GM23338 (cell line): ENCODE results near the gene SLFN12L. TPM values are rescaled to one million over a fixed set of nuclear protein-coding genes. Genes with fewer than 3 reads are reported as not detected.

Experiments used
- ATAC-seq: fragments of 200-7000 bp; cut with Tn5 transposase; 3 replicates; pipeline ENCODE4 v1.9.1; 2020
- DNase-seq: peaks from one replicate; pipeline ENCODE4 v3.0.0-alpha.2; 2015; ENCODE audit warnings: low spot score
- H2AFZ ChIP-seq: fragments of 200-600 bp; sonication (generic); 2 replicates; pipeline ENCODE4 v1.8.0; 2016; ENCODE audit warnings: antibody characterized with exemption, mild to moderate bottlenecking, moderate library complexity
- H3F3A ChIP-seq: fragments of 200-600 bp; sonication (generic); replicated peaks from 2 replicates; pipeline ENCODE4 v1.8.0; 2017; ENCODE audit warnings: antibody characterized with exemption, mixed run types, low read depth
- H3K27ac ChIP-seq: fragments of 200-600 bp; sonication (generic); 2 replicates; pipeline ENCODE4 v1.6.1; 2016; ENCODE audit warnings: low read depth
- H3K27me3 ChIP-seq: fragments of 200-600 bp; sonication (generic); 2 replicates; pipeline ENCODE4 v1.8.0; 2016; ENCODE audit warnings: mild to moderate bottlenecking, mixed run types, moderate library complexity; ENCODE audit not compliant: insufficient read depth
- H3K36me3 ChIP-seq: fragments of 200-600 bp; sonication (generic); 2 replicates; pipeline ENCODE4 v1.8.0; 2016; ENCODE audit warnings: mild to moderate bottlenecking; ENCODE audit not compliant: insufficient read depth
- H3K4me1 ChIP-seq: fragments of 200-600 bp; sonication (generic); 2 replicates; pipeline ENCODE4 v1.8.0; 2016; ENCODE audit warnings: mild to moderate bottlenecking, moderate library complexity; ENCODE audit not compliant: insufficient read depth
- H3K4me2 ChIP-seq: fragments of 200-600 bp; sonication (generic); 2 replicates; pipeline ENCODE4 v1.7.1; 2017; ENCODE audit warnings: mixed run types
- H3K4me3 ChIP-seq: fragments of 200-600 bp; sonication (generic); 2 replicates; pipeline ENCODE4 v1.6.1; 2016; ENCODE audit warnings: mixed run types
- H3K79me2 ChIP-seq: fragments of 200-600 bp; sonication (generic); replicated peaks from 2 replicates; pipeline ENCODE4 v1.8.0; 2017; ENCODE audit warnings: mild to moderate bottlenecking; ENCODE audit not compliant: insufficient read depth
- H3K9me2 ChIP-seq: fragments of 200-600 bp; sonication (generic); 2 replicates; pipeline ENCODE4 v1.8.0; 2017; ENCODE audit not compliant: insufficient read depth
- H4K20me1 ChIP-seq: fragments of 200-600 bp; sonication (generic); replicated peaks from 2 replicates; pipeline ENCODE4 v1.8.0; 2017; ENCODE audit warnings: mild to moderate bottlenecking; ENCODE audit not compliant: insufficient read depth
- H3K27ac Mint-ChIP-seq: 2 replicates; pipeline ENCODE4 v1.8.0; 2020; ENCODE audit warnings: inconsistent platforms, mild to moderate bottlenecking, moderate library complexity, mixed read lengths
- H3K27me3 Mint-ChIP-seq: 3 replicates; pipeline ENCODE4 v1.8.0; 2022; ENCODE audit warnings: low read depth, mild to moderate bottlenecking, moderate library complexity, mixed read lengths, inconsistent platforms; ENCODE audit not compliant: insufficient read depth, poor library complexity
- H3K36me3 Mint-ChIP-seq: 3 replicates; pipeline ENCODE4 v1.8.0; 2021; ENCODE audit warnings: low read depth, mild to moderate bottlenecking, inconsistent platforms, moderate library complexity, mixed read lengths
- H3K4me1 Mint-ChIP-seq: 3 replicates; pipeline ENCODE4 v1.8.0; 2020; ENCODE audit warnings: mild to moderate bottlenecking, inconsistent platforms, mixed read lengths
- H3K4me3 Mint-ChIP-seq: 3 replicates; pipeline ENCODE4 v1.8.0; 2021; ENCODE audit warnings: moderate library complexity, mild to moderate bottlenecking, inconsistent platforms, mixed read lengths
- H3K9me3 Mint-ChIP-seq: 3 replicates; pipeline ENCODE4 v1.8.0; 2020; ENCODE audit warnings: moderate library complexity, mild to moderate bottlenecking, inconsistent platforms, mixed read lengths
- CREB1 ChIP-seq: fragments of 250-450 bp; sonication (Bioruptor Pico); IDR thresholded peaks from 2 replicates; pipeline ENCODE4 v1.5.0; 2020; ENCODE audit warnings: low read depth, mild to moderate bottlenecking, moderate library complexity
- EZH2 ChIP-seq: fragments of 200-600 bp; sonication (generic); IDR thresholded peaks from one replicate; pipeline ENCODE4 v1.8.0; 2017; ENCODE audit warnings: antibody characterized with exemption, mild to moderate bottlenecking, low read depth; ENCODE audit not compliant: unreplicated experiment
- EZH2phosphoT487 ChIP-seq: fragments of 200-600 bp; sonication (generic); IDR thresholded peaks from one replicate; pipeline ENCODE4 v1.8.1; 2018; ENCODE audit warnings: antibody characterized with exemption; ENCODE audit not compliant: unreplicated experiment
- JUNB ChIP-seq: IDR thresholded peaks from one replicate; pipeline ENCODE4 v1.6.1; 2016; ENCODE audit warnings: antibody characterized with exemption; ENCODE audit not compliant: unreplicated experiment
- NANOG ChIP-seq: IDR thresholded peaks from 2 replicates; pipeline ENCODE4 v1.6.1; 2016; ENCODE audit warnings: antibody characterized with exemption, borderline replicate concordance
- POLR2AphosphoS5 ChIP-seq: IDR thresholded peaks from 2 replicates; pipeline ENCODE4 v1.6.1; 2016; ENCODE audit warnings: antibody characterized with exemption, low read depth
- STAT1 ChIP-seq: IDR thresholded peaks from one replicate; pipeline ENCODE4 v1.6.1; 2016; ENCODE audit warnings: antibody characterized with exemption; ENCODE audit not compliant: unreplicated experiment
- ZNF114 ChIP-seq: fragments of 250-450 bp; sonication (Bioruptor Pico); IDR thresholded peaks from 2 replicates; pipeline ENCODE4 v1.5.0; 2020; ENCODE audit warnings: mild to moderate bottlenecking, moderate library complexity
- ZNF331 ChIP-seq: fragments of 250-450 bp; sonication (Bioruptor Pico); IDR thresholded peaks from 2 replicates; pipeline ENCODE4 v1.5.0; 2020; ENCODE audit warnings: low read depth, mild to moderate bottlenecking, moderate library complexity
- polyA plus RNA-seq: library from polyadenylated mRNA; unstranded; fragments of >200 nt; fragmentation: Nextera tagmentation; extraction: Ambion mirVana; gene quantifications from 2 replicates; pipeline ENCODE4 v1.2.1, GENCODE V29; 2016
- total RNA-seq: library from RNA; depleted of rRNA; stranded (reverse); fragments of >200 nt; shearing (Covaris generic); gene quantifications from 2 replicates; pipeline ENCODE4 v1.2.3, GENCODE V29; 2014
- TF ChIP-seq, protein P1 (sequence below), 2 experiments: fragments of 200-600 bp in 1 of 2; sonication (generic) in 1 of 2; conservative IDR thresholded peaks; 2 replicates each; pipeline versions ENCODE4 v1.5.1 to v1.6.1; 2016 to 2017; ENCODE audit warnings: antibody characterized with exemption in 2 of 2, low read depth in 2 of 2, mild to moderate bottlenecking in 2 of 2, moderate library complexity in 1 of 2
- TF ChIP-seq, protein P2 (sequence below): fragments of 250-450 bp; sonication (Bioruptor Pico); IDR thresholded peaks from 2 replicates; pipeline ENCODE4 v1.5.0; 2020; ENCODE audit warnings: mild to moderate bottlenecking, moderate library complexity

Gene SLFN12L
- total and polyA plus RNA-seq, 2 experiments from 2014 or later, result not detected

DNA sequence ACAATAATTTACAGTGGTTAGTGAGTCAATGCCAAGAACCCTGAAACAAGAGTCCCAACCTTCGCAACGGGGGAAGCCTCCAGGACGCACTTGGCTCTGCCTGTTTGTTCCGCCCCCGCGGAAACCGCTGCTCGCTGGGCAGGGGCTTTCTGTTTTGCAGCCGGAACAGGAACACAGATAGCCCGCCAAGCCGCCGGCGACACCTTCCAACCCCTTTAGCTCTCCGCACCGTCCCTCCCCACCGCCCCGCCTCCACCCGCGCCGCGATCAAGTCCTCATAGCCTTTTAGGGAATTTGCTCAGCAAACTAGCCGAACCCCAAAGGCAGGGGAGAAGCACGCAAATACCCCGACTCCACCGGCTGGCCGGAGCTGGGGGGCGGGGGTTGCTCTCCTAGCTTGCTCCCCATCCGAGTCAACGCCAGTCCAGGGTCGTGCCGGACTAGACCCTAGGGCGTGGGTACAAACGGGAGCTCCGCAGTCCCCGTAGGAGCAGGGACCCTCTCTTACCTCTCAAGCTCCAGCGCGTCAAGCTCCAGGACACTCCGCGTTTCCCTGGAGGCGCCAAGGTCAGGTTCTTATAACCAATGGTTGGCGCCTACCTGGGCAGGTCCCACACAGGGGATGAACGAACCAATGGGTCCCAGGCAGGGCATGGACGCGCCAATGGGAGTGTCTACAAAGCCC is 89.1 kb downstream of the SLFN12L start, which contains the start of gene SLFN13:
TSS of gene SLFN13 (minus strand) at position 553 of the 685 bp plus-strand sequence. CDS start 3,086 bp downstream, outside the sequence.
- Histone ChIP-seq H3K4me1 (peaks cover 38% of the 10 kb centered on the region), H3K27me3 (peaks cover 100% of the 10 kb centered on the region), H3K4me2 (peak within 1 kb of the TSS; percentile 82), H3K79me2 (no peaks in the 10 kb centered on the region), H4K20me1 (peaks cover 17% of the 10 kb centered on the region; the same call in 1 of the 2 replicates), H3K9me2 (no peaks in the 10 kb centered on the region), H3F3A (peaks cover 6% of the 10 kb centered on the region; the same call in 1 of the 2 replicates), H3K27ac (no peak within 1 kb of the TSS; the same call in 1 of the 2 replicates), H3K36me3 (no peaks in the 10 kb centered on the region), H3K4me3 (peak within 1 kb of the TSS; percentile 55), H2AFZ (peak within 1 kb of the TSS; percentile 92)
- peak; percentile 92 for ATAC-seq
- Mint-ChIP-seq H3K4me3 (peak within 1 kb of the TSS; percentile 76), H3K27me3 (peaks cover 67% of the 10 kb centered on the region), H3K9me3 (no peaks in the 10 kb centered on the region), H3K4me1 (peaks cover 32% of the 10 kb centered on the region), H3K36me3 (no peaks in the 10 kb centered on the region; the same call in 2 of the 3 replicates), H3K27ac (peak within 1 kb of the TSS; percentile 45; the same call in 1 of the 2 replicates)
- TF ChIP-seq CREB1 (CRISPR knock-in tag), result 0 out of 2 replicates have a peak, but pooled peaks have one; percentile 19
- no peak for TF ChIP-seq POLR2AphosphoS5
- peak; percentile 97 for DNase-seq

DNA sequence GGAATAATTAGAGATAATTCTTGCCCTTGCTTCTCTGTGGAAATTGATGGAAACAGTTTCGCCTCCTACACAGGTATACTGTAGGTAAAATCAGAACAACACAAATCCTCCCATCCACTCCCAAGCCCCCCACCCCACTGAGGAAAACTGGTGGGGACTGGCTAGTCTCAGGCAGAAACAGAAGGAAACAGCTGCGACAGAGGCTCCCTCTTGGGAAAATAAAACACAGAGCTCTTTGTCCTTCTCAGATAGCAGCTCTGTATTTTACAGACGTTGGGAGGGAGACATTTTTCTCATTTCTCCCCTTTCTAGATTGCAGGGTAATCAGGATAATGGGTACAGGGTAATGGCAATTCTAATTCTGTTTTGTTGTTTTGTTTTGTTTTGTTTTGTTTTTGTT is 90.0 kb downstream of the SLFN12L start:
- H3K36me3 ChIP-seq, result no peaks in the 10 kb centered on the region
- H3K27me3 Mint-ChIP-seq, result peaks cover 59% of the 10 kb centered on the region
- H3K4me3 Mint-ChIP-seq, result peak overlapping the region; percentile 76
- peaks cover 38% of the 10 kb centered on the region for H3K4me1 ChIP-seq
- DNase-seq (no peak), ATAC-seq (no peak)
- no peak overlapping the region for H3K27ac ChIP-seq
- H3K4me2 ChIP-seq, result peak overlapping the region; percentile 82; the same call in 1 of the 2 replicates
- peak overlapping the region; percentile 55 for H3K4me3 ChIP-seq
- H3F3A ChIP-seq, result peaks cover 6% of the 10 kb centered on the region; the same call in 1 of the 2 replicates
- H3K79me2 ChIP-seq, result no peaks in the 10 kb centered on the region
- H3K36me3 Mint-ChIP-seq, result no peaks in the 10 kb centered on the region; the same call in 2 of the 3 replicates
- peaks cover 100% of the 10 kb centered on the region for H3K27me3 ChIP-seq
- H3K4me1 Mint-ChIP-seq, result peaks cover 32% of the 10 kb centered on the region
- H3K27ac Mint-ChIP-seq, result 0 out of 2 replicates have a peak overlapping the region, but pooled peaks have one; percentile 41
- H4K20me1 ChIP-seq, result peaks cover 11% of the 10 kb centered on the region; the same call in 1 of the 2 replicates
- no peaks in the 10 kb centered on the region for H3K9me2 ChIP-seq
- H2AFZ ChIP-seq, result no peak overlapping the region
- H3K9me3 Mint-ChIP-seq, result no peaks in the 10 kb centered on the region
- TF ChIP-seq, protein P1, sequence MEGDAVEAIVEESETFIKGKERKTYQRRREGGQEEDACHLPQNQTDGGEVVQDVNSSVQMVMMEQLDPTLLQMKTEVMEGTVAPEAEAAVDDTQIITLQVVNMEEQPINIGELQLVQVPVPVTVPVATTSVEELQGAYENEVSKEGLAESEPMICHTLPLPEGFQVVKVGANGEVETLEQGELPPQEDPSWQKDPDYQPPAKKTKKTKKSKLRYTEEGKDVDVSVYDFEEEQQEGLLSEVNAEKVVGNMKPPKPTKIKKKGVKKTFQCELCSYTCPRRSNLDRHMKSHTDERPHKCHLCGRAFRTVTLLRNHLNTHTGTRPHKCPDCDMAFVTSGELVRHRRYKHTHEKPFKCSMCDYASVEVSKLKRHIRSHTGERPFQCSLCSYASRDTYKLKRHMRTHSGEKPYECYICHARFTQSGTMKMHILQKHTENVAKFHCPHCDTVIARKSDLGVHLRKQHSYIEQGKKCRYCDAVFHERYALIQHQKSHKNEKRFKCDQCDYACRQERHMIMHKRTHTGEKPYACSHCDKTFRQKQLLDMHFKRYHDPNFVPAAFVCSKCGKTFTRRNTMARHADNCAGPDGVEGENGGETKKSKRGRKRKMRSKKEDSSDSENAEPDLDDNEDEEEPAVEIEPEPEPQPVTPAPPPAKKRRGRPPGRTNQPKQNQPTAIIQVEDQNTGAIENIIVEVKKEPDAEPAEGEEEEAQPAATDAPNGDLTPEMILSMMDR (conservative IDR thresholded peaks at IDR 0.05; ENCODE audit: low read depth in 2 of 2), result no peak
- TF ChIP-seq ZNF114 (CRISPR knock-in tag), result no peak
- TF ChIP-seq, protein P2, sequence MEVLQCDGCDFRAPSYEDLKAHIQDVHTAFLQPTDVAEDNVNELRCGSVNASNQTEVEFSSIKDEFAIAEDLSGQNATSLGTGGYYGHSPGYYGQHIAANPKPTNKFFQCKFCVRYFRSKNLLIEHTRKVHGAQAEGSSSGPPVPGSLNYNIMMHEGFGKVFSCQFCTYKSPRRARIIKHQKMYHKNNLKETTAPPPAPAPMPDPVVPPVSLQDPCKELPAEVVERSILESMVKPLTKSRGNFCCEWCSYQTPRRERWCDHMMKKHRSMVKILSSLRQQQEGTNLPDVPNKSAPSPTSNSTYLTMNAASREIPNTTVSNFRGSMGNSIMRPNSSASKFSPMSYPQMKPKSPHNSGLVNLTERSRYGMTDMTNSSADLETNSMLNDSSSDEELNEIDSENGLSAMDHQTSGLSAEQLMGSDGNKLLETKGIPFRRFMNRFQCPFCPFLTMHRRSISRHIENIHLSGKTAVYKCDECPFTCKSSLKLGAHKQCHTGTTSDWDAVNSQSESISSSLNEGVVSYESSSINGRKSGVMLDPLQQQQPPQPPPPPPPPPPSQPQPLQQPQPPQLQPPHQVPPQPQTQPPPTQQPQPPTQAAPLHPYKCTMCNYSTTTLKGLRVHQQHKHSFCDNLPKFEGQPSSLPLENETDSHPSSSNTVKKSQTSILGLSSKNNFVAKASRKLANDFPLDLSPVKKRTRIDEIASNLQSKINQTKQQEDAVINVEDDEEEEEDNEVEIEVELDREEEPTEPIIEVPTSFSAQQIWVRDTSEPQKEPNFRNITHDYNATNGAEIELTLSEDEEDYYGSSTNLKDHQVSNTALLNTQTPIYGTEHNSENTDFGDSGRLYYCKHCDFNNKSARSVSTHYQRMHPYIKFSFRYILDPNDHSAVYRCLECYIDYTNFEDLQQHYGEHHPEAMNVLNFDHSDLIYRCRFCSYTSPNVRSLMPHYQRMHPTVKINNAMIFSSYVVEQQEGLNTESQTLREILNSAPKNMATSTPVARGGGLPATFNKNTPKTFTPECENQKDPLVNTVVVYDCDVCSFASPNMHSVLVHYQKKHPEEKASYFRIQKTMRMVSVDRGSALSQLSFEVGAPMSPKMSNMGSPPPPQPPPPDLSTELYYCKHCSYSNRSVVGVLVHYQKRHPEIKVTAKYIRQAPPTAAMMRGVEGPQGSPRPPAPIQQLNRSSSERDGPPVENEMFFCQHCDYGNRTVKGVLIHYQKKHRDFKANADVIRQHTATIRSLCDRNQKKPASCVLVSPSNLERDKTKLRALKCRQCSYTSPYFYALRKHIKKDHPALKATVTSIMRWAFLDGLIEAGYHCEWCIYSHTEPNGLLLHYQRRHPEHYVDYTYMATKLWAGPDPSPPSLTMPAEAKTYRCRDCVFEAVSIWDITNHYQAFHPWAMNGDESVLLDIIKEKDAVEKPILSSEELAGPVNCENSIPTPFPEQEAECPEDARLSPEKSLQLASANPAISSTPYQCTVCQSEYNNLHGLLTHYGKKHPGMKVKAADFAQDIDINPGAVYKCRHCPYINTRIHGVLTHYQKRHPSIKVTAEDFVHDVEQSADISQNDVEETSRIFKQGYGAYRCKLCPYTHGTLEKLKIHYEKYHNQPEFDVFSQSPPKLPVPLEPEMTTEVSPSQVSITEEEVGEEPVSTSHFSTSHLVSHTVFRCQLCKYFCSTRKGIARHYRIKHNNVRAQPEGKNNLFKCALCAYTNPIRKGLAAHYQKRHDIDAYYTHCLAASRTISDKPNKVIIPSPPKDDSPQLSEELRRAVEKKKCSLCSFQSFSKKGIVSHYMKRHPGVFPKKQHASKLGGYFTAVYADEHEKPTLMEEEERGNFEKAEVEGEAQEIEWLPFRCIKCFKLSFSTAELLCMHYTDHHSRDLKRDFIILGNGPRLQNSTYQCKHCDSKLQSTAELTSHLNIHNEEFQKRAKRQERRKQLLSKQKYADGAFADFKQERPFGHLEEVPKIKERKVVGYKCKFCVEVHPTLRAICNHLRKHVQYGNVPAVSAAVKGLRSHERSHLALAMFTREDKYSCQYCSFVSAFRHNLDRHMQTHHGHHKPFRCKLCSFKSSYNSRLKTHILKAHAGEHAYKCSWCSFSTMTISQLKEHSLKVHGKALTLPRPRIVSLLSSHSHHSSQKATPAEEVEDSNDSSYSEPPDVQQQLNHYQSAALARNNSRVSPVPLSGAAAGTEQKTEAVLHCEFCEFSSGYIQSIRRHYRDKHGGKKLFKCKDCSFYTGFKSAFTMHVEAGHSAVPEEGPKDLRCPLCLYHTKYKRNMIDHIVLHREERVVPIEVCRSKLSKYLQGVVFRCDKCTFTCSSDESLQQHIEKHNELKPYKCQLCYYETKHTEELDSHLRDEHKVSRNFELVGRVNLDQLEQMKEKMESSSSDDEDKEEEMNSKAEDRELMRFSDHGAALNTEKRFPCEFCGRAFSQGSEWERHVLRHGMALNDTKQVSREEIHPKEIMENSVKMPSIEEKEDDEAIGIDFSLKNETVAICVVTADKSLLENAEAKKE (CRISPR knock-in tag), result no peak
- TF ChIP-seq EZH2phosphoT487, result no peak
- TF ChIP-seq NANOG, result no peak
- no peak for TF ChIP-seq ZNF331 (CRISPR knock-in tag)
- no peak for TF ChIP-seq JUNB
- TF ChIP-seq CREB1 (CRISPR knock-in tag), result no peak
- TF ChIP-seq POLR2AphosphoS5, result no peak
- TF ChIP-seq EZH2, result no peak
- no peak for TF ChIP-seq STAT1
